ENCODE data around the gene STAT4.

The STAT4 gene

GRCh38 chr2:191012845-191013681 lies 137.7 kb downstream of the STAT4 start:
- peak overlapping the region; percentile 95 for H3K4me3 ChIP-seq (ENCODE audit: low read depth, low read length)
- TF ChIP-seq, protein P1, sequence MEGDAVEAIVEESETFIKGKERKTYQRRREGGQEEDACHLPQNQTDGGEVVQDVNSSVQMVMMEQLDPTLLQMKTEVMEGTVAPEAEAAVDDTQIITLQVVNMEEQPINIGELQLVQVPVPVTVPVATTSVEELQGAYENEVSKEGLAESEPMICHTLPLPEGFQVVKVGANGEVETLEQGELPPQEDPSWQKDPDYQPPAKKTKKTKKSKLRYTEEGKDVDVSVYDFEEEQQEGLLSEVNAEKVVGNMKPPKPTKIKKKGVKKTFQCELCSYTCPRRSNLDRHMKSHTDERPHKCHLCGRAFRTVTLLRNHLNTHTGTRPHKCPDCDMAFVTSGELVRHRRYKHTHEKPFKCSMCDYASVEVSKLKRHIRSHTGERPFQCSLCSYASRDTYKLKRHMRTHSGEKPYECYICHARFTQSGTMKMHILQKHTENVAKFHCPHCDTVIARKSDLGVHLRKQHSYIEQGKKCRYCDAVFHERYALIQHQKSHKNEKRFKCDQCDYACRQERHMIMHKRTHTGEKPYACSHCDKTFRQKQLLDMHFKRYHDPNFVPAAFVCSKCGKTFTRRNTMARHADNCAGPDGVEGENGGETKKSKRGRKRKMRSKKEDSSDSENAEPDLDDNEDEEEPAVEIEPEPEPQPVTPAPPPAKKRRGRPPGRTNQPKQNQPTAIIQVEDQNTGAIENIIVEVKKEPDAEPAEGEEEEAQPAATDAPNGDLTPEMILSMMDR (conservative IDR thresholded peaks at IDR 0.05; ENCODE audit: low read depth, low read length): no peak
- DNase-seq (ENCODE audit: low read depth): peak; percentile 55

GRCh38 chr2:191012346-191012745 lies 138.4 kb downstream of the STAT4 start:
- TF ChIP-seq, protein P1 (conservative IDR thresholded peaks at IDR 0.05; ENCODE audit: low read depth, low read length): no peak
- H3K4me3 ChIP-seq (ENCODE audit: low read depth, low read length): peak overlapping the region; percentile 95
- no peak for DNase-seq (ENCODE audit: low read depth)

- no peak for DNase-seq (ENCODE audit: low read depth)
- H3K4me3 ChIP-seq (ENCODE audit: low read depth, low read length): no peak overlapping the region
- TF ChIP-seq, protein P1 (conservative IDR thresholded peaks at IDR 0.05; ENCODE audit: low read depth, low read length): no peak
These were observed 139.6 kb downstream of the STAT4 start for GRCh38 chr2:191010887-191011885.

GRCh38 chr2:191009541-191010374 lies 141.0 kb downstream of the STAT4 start:
- DNase-seq (ENCODE audit: low read depth): no peak
- no peak overlapping the region for H3K4me3 ChIP-seq (ENCODE audit: low read depth, low read length)
- TF ChIP-seq, protein P1 (conservative IDR thresholded peaks at IDR 0.05; ENCODE audit: low read depth, low read length): no peak

DNA sequence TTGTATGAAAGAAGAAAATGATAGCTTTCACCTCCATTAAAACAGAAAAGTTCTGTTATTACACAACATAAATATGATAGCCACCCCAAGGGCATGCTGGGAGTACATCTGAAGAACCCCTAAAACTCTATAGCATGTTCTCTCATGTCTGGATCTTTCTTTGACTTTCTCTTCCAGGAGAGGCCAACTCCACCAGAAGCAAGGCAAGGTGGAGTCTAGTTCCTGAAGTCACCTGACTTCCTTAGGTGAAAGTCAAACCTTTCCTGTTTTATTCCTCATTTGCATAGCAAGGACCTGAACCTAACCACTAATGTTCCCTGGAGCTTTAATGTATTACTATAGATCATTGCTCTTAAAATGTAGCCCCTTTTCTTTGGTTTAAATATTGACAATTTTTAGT lies 142.5 kb downstream of the STAT4 start:
- TF ChIP-seq, protein P1 (conservative IDR thresholded peaks at IDR 0.05; ENCODE audit: low read depth, low read length): no peak
- no peak overlapping the region for H3K4me3 ChIP-seq (ENCODE audit: low read depth, low read length)
- DNase-seq (ENCODE audit: low read depth): no peak

GRCh38 chr2:191006997-191007783 lies 143.6 kb downstream of the STAT4 start:
- no peak overlapping the region for H3K4me3 ChIP-seq (ENCODE audit: low read depth, low read length)
- DNase-seq (ENCODE audit: low read depth): no peak
- TF ChIP-seq, protein P1 (conservative IDR thresholded peaks at IDR 0.05; ENCODE audit: low read depth, low read length): no peak
